OCI-LY7 (cell line): Measurements from ENCODE around the gene ODF4. TPM values are rescaled to one million over a fixed set of nuclear protein-coding genes. Genes with fewer than 3 reads are reported as not detected.

Experiments
- BruUV-seq: library from RNA; stranded (reverse); fragments of 400-500 nt; replicated peaks from 2 replicates; lab custom pipeline; 2021; lab: Mats Ljungman, UMichigan
- CTCF ChIA-PET: fragments of 300-600 bp; sonication (Branson Sonifier 250); formaldehyde crosslinking; loops from one replicate; lab custom pipeline; 2022; ENCODE audit warnings: antibody characterized with exemption; ENCODE audit not compliant: unreplicated experiment; lab: Charles Lee
- POLR2A ChIA-PET: fragments of 300-600 bp; sonication (Branson Sonifier 250); formaldehyde crosslinking; loops from one replicate; lab custom pipeline; 2022; ENCODE audit warnings: antibody characterized with exemption; lab: Charles Lee
- DNase-seq: peaks from one replicate; pipeline ENCODE4 v3.0.0-alpha.2; 2015; ENCODE audit warnings: low spot score
- H2AFZ ChIP-seq: fragments of 200-600 bp; sonication (generic), shearing (Covaris generic); 2 replicates; pipeline ENCODE4 v1.6.1; 2014; ENCODE audit warnings: mild to moderate bottlenecking, antibody characterized with exemption, low read length, moderate library complexity
- H3K27ac ChIP-seq: fragments of 200-600 bp; sonication (generic); 2 replicates; pipeline ENCODE4 v1.5.1; 2014; ENCODE audit warnings: mixed run types, low read depth, mild to moderate bottlenecking, moderate library complexity, low read length, inconsistent platforms; ENCODE audit not compliant: poor library complexity, severe bottlenecking
- H3K36me3 ChIP-seq: fragments of 200-600 bp; sonication (generic); 2 replicates; pipeline ENCODE4 v1.6.1; 2014; ENCODE audit warnings: mild to moderate bottlenecking, antibody characterized with exemption, low read length, moderate library complexity, mixed read lengths; ENCODE audit not compliant: insufficient read depth
- H3K4me1 ChIP-seq: fragments of 200-600 bp; sonication (generic); 2 replicates; pipeline ENCODE4 v1.5.1; 2014; ENCODE audit warnings: mild to moderate bottlenecking, low read length; ENCODE audit not compliant: insufficient read depth, poor library complexity, severe bottlenecking
- H3K4me2 ChIP-seq: fragments of 200-600 bp; sonication (generic); 2 replicates; pipeline ENCODE4 v1.6.1; 2014; ENCODE audit warnings: mild to moderate bottlenecking, low read length
- H3K4me3 ChIP-seq: fragments of 200-600 bp; sonication (generic); 2 replicates; pipeline ENCODE4 v1.5.1; 2014; ENCODE audit warnings: mild to moderate bottlenecking, low read depth, low read length; ENCODE audit not compliant: poor library complexity, severe bottlenecking
- H3K79me2 ChIP-seq: fragments of 200-600 bp; sonication (generic); 2 replicates; pipeline ENCODE4 v1.6.1; 2016; ENCODE audit warnings: low read depth, mild to moderate bottlenecking, low read length, moderate library complexity, mixed read lengths; ENCODE audit not compliant: insufficient read depth
- H3K9me2 ChIP-seq: fragments of 200-600 bp; sonication (generic); 2 replicates; pipeline ENCODE4 v1.6.1; 2016; ENCODE audit warnings: mild to moderate bottlenecking, low read length, mixed read lengths; ENCODE audit not compliant: insufficient read depth
- H3K9me3 ChIP-seq: fragments of 200-600 bp; sonication (generic); 2 replicates; pipeline ENCODE4 v1.6.1; 2014; ENCODE audit warnings: mild to moderate bottlenecking, mixed run types, low read length, mixed read lengths
- H4K20me1 ChIP-seq: fragments of 200-600 bp; sonication (generic); 2 replicates; pipeline ENCODE4 v1.6.1; 2014; ENCODE audit warnings: mild to moderate bottlenecking, antibody characterized with exemption, low read length, moderate library complexity, mixed read lengths; ENCODE audit not compliant: insufficient read depth
- EZH2phosphoT487 ChIP-seq: fragments of 200-600 bp; sonication (generic); IDR thresholded peaks from 2 replicates; pipeline ENCODE4 v1.6.1; 2018; ENCODE audit warnings: low read depth, borderline replicate concordance, mild to moderate bottlenecking, mixed run types, antibody characterized with exemption, low read length, moderate library complexity, mixed read lengths
- intact Hi-C: fragments of 100-400 bp; cut with micrococcal nuclease; formaldehyde crosslinking; loops from one replicate; pipeline ENCODE4 v1.10.0; 2022; ENCODE audit not compliant: unreplicated experiment
- total RNA-seq, 2 experiments: library from RNA; depleted of rRNA in 1 of 2; stranded (reverse); fragments of >200 nt in 1 of 2; shearing (Covaris generic) in 1 of 2; gene quantifications; 2 replicates each; pipeline ENCODE4 v1.2.3, GENCODE V29; 2014 to 2022
- TF ChIP-seq, protein P1 (sequence below): fragments of 200-600 bp; sonication (generic); conservative IDR thresholded peaks from 2 replicates; pipeline ENCODE4 v1.5.1; 2014; ENCODE audit warnings: mild to moderate bottlenecking, antibody characterized with exemption, low read length, moderate library complexity, mixed read lengths

ODF4 gene
- total RNA-seq, 2 experiments from 2014 or later: not detected

DNA sequence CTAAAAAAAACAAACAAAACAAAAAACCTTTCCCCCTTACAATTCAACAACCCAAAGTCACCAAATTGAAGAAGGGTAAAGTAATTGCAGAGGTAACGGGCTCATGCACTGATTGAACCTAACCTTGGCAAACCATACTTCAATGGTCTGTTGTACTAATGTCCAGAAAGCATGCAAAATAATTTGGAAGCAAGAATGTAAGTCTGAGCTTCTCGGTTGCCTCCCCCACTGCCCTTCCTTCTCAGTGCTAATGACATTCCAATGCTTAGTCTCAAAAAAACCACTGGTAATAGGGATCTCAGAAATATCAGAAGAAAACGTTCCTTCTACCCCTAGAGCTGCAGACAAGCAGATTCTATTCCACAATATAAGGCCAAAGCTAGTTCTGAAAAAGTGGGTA lies 21.1 kb downstream of the ODF4 start:
- Histone ChIP-seq H3K79me2 (no peaks in the 10 kb centered on the region), H3K4me3 (no peak overlapping the region), H3K4me1 (no peaks in the 10 kb centered on the region), H3K9me3 (no peaks in the 10 kb centered on the region), H3K36me3 (no peaks in the 10 kb centered on the region), H3K9me2 (no peaks in the 10 kb centered on the region), H2AFZ (peak overlapping the region; percentile 79), H3K4me2 (no peak overlapping the region), H4K20me1 (no peaks in the 10 kb centered on the region), H3K27ac (no peak overlapping the region)
- ChIA-PET CTCF (no interaction called here), POLR2A (interaction anchor here (0.7 to 1.6 kb wide), 3 partner anchors 65 to 1316 kb away, joined by 3 read pairs; no protein-coding TSS in a partner anchor)
- intact Hi-C loops: loop anchor here (5.0 kb wide), 1 partner anchor 48 kb away; the partner anchor contains the start of gene ARHGEF15
- TF ChIP-seq, protein P1, sequence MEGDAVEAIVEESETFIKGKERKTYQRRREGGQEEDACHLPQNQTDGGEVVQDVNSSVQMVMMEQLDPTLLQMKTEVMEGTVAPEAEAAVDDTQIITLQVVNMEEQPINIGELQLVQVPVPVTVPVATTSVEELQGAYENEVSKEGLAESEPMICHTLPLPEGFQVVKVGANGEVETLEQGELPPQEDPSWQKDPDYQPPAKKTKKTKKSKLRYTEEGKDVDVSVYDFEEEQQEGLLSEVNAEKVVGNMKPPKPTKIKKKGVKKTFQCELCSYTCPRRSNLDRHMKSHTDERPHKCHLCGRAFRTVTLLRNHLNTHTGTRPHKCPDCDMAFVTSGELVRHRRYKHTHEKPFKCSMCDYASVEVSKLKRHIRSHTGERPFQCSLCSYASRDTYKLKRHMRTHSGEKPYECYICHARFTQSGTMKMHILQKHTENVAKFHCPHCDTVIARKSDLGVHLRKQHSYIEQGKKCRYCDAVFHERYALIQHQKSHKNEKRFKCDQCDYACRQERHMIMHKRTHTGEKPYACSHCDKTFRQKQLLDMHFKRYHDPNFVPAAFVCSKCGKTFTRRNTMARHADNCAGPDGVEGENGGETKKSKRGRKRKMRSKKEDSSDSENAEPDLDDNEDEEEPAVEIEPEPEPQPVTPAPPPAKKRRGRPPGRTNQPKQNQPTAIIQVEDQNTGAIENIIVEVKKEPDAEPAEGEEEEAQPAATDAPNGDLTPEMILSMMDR: no peak
- TF ChIP-seq EZH2phosphoT487: no peak
- BruUV-seq: no TSS peak
- DNase-seq: no peak

DNA sequence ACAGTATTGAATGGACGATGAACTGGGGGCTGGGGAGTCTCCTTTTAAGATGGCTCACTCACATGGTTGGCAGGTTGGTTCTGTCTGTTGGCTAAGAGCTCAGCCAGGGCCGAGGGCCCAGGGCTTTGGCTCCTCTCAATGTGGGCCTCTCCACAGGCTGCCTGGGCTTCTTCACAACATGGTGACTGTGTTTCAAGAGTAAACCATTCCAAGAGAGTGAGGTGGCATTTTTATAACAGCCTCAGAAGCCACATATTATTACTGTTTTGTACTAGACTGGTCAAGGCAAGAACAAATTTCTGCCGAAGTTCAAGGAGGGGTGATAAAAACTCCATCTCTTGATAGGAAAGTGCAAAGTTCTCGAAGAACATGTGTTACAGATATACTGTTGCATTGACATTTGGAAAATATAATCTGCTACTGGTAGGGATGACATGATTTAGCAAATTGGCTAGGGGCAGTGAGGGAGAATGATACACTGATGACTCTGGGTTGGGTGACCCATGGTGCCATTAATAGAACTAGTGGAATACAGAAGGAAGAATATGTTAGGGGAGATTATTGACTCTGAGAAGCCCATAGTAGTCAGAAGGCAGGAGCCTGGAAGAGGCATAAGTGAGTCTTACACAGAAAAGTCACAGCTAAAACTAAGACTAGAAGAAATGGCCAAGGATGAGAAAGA lies 23.2 kb downstream of the ODF4 start:
- Histone ChIP-seq H3K27ac (no peak overlapping the region), H3K4me2 (no peak overlapping the region), H3K79me2 (no peaks in the 10 kb centered on the region), H3K9me2 (no peaks in the 10 kb centered on the region), H3K4me3 (no peak overlapping the region), H3K9me3 (no peaks in the 10 kb centered on the region), H2AFZ (no peak overlapping the region), H4K20me1 (no peaks in the 10 kb centered on the region), H3K36me3 (no peaks in the 10 kb centered on the region), H3K4me1 (no peaks in the 10 kb centered on the region)
- no peak for DNase-seq
- TF ChIP-seq, protein P1: no peak
- TF ChIP-seq EZH2phosphoT487: no peak
- ChIA-PET POLR2A (interaction anchor here (1.2 kb wide), 1 partner anchor 25 kb away, joined by 4 read pairs; no protein-coding TSS in a partner anchor), CTCF (no interaction called here)
- BruUV-seq: no TSS peak
- intact Hi-C loops: loop anchor here (5.0 kb wide), 1 partner anchor 50 kb away; the partner anchor contains the start of gene ARHGEF15

DNA sequence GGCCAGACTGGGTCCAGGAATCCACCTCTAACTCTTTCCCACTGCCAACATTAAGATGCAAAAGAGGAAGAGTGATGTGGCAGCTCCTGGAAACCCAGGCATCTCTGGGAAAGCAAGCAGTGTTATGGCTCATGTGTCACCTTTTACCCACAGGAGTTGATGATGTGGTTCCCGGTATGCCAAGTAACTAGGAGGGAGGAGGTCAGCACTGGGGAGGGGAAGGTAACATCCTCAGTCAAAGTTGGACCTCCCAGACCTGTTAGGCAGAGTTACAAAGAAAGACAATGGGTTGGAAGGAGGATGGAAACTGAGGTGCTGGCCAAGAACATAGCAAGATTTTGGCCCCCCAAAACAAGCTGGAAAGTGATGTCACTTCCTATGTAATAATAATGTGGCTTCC lies 25.5 kb downstream of the ODF4 start:
- Histone ChIP-seq H3K4me3 (no peak overlapping the region), H3K4me1 (no peaks in the 10 kb centered on the region), H3K79me2 (no peaks in the 10 kb centered on the region), H3K9me3 (no peaks in the 10 kb centered on the region), H3K4me2 (no peak overlapping the region), H3K36me3 (peaks cover 6% of the 10 kb centered on the region; the same call in 1 of the 2 replicates), H4K20me1 (no peaks in the 10 kb centered on the region), H3K27ac (no peak overlapping the region), H2AFZ (no peak overlapping the region), H3K9me2 (no peaks in the 10 kb centered on the region)
- BruUV-seq: no TSS peak
- no peak for TF ChIP-seq EZH2phosphoT487
- TF ChIP-seq, protein P1: no peak
- POLR2A ChIA-PET: no interaction called here
- CTCF ChIA-PET: no interaction called here
- no peak for DNase-seq
- intact Hi-C loops: no loop called here
